Stomach (tissue), 9 donors: ENCODE measurements around the gene ZNF775. TPM values are rescaled to one million over a fixed set of nuclear protein-coding genes. Genes with fewer than 3 reads are reported as not detected.
A peak's percentile ranks its signal among the peaks of the same experiment; 100 is the strongest.

ENCODE experiments used
- DNase-seq, 2 donors: peaks; one replicate each; pipeline versions ENCODE4 v3.0.0 to v3.0.0-alpha.2; 2013 to 2019
- H3K27ac ChIP-seq, 5 donors: fragments of 200-600 bp in 4 of 5; sonication (generic) in 4 of 5; one replicate each; pipeline ENCODE4 v1.5.1; 2013 to 2019; ENCODE audit warnings: mild to moderate bottlenecking in 1 of 5, moderate library complexity in 1 of 5
- H3K27me3 ChIP-seq, 3 donors: fragments of 200-600 bp; sonication (generic); one replicate each; pipeline ENCODE4 v1.5.1; 2017 to 2019; ENCODE audit warnings: mixed run types in 1 of 3
- H3K36me3 ChIP-seq, 4 donors: fragments of 200-600 bp; sonication (generic); 1 replicate in 3 of 4; 2 replicates in 1 of 4; pipeline ENCODE4 v1.5.1; 2016 to 2019
- H3K4me1 ChIP-seq, 4 donors: fragments of 200-600 bp; sonication (generic); one replicate each; pipeline ENCODE4 v1.5.1; 2016 to 2019
- H3K4me3 ChIP-seq, 4 donors: fragments of 200-600 bp; sonication (generic) in 3 of 4; one replicate each; pipeline ENCODE4 v1.5.1; 2016 to 2019; ENCODE audit warnings: mild to moderate bottlenecking in 1 of 4
- H3K9me3 ChIP-seq, 4 donors: fragments of 200-600 bp; sonication (generic); one replicate each; pipeline ENCODE4 v1.5.1; 2016 to 2019
- CTCF ChIP-seq, 7 experiments: fragments of 450-650 bp in 4 of 7; fragments of 200-600 bp in 3 of 7; sonication (generic) in 3 of 7; IDR thresholded peaks; one replicate each; pipeline ENCODE4 v1.5.1; 2016 to 2019; ENCODE audit warnings: antibody characterized with exemption in 7 of 7, control low read depth in 2 of 7, mild to moderate bottlenecking in 1 of 7
- EP300 ChIP-seq: sonication (generic); formaldehyde crosslinking; IDR thresholded peaks from one replicate; pipeline ENCODE4 v1.6.1; 2017; ENCODE audit warnings: antibody characterized with exemption
- POLR2A ChIP-seq, 4 donors: fragments of 450-650 bp; IDR thresholded peaks; one replicate each; pipeline ENCODE4 v1.6.1; 2016; ENCODE audit warnings: antibody characterized with exemption in 4 of 4, control low read depth in 2 of 4, mild to moderate bottlenecking in 1 of 4, moderate library complexity in 1 of 4
- POLR2AphosphoS5 ChIP-seq, 3 donors: sonication (generic); formaldehyde crosslinking; IDR thresholded peaks; one replicate each; pipeline ENCODE4 v1.6.1; 2016; ENCODE audit warnings: antibody characterized with exemption in 3 of 3
- WGBS, 5 donors: extraction: QIAGEN DNeasy Blood & Tissue Kit in 3 of 5; methylation state at CpG; one replicate each; pipeline versions ENCODE4 v1.1.5 to v1.1.7; 2013 to 2018; 5-methylcytosine and 5-hydroxymethylcytosine counted together
- intact Hi-C: fragments of 100-400 bp; cut with DNase I; formaldehyde crosslinking; loops from one replicate; pipeline ENCODE4 v1.15.1; 2023; ENCODE audit warnings: low total_unique reads
- polyA plus RNA-seq, 3 donors: library from polyadenylated mRNA; stranded (reverse); fragments of 200-250 nt; gene quantifications; one replicate each; pipeline ENCODE4 v1.2.3, GENCODE V29; 2013
- total RNA-seq, 5 donors: library from RNA; depleted of rRNA; stranded (reverse); fragments of >200 nt; gene quantifications; one replicate each; pipeline versions ENCODE4 v1.1.0 to v1.2.3, GENCODE V29; 2014 to 2016
- donor health status: healthy with polysubstance abuse.
- donor health status: Bipolar disorder and iron deficiency.
- donor health status: healthy.

Gene ZNF775
- total and polyA plus RNA-seq, 8 donors = 1.8 to 17.0 (median 2.5) TPM; not detected in 2

DNA sequence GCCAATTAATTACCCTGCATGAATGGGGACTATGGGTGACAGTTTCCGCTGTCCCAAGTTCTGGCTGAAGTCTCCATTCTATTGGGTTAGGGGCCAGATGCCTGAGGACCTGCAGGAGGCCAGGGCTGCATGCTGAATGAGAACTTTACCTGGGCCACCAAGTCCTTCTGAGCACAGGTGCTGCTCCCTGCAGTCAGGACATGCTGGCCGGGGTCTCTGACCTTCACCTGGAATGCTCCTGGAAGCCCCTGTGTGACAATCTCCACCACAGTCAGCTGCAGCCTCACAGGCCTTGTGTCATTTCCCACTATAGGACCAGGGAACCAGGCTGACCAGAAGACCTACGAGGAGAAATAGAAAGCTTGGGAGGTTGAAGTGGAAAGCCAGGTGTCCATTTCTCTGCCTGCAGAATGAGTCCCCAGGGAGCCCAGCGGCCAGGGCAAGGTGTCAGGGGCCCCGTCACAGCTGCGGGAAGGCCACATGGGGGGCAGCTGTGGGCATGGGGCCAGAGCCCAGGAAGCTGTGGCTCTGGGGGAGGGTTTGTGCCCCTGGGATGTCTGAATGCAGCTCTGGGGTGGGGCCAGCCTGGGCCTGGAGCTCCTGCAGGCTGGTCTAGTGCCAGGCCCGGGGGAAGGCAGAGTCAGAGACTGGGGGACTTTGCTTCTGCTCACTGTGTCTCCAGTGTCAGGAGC lies 65.7 kb downstream of the ZNF775 start:
- H3K27ac ChIP-seq = no peak overlapping the region
- TF ChIP-seq CTCF (IDR thresholded peaks at IDR 0.05) = no peak
- TF ChIP-seq EP300 = no peak
- no peak for TF ChIP-seq POLR2A (IDR thresholded peaks at IDR 0.05)
- TF ChIP-seq POLR2AphosphoS5 (IDR thresholded peaks at IDR 0.05) = no peak
- no peaks in the 10 kb centered on the region for H3K27me3 ChIP-seq
- H3K36me3 ChIP-seq = no peaks in the 10 kb centered on the region
- intact Hi-C loops = no loop called here
- peaks cover 0 to 19% (median 14%) of the 10 kb centered on the region in 4 donors for H3K9me3 ChIP-seq
- H3K4me3 ChIP-seq = no peak overlapping the region
- no peak for DNase-seq
- WGBS, 5 donors = 74 to 85% (median 82%) methylated on average over 3 to 7 of the region's 7 CpGs
- H3K4me1 ChIP-seq = peaks cover 0 to 18% (median 11%) of the 10 kb centered on the region in 4 donors

GRCh38 chr7:150446288-150446938 lies 67.3 kb downstream of the ZNF775 start:
- TF ChIP-seq POLR2A (IDR thresholded peaks at IDR 0.05) (no peak), CTCF (IDR thresholded peaks at IDR 0.05) (no peak), POLR2AphosphoS5 (IDR thresholded peaks at IDR 0.05) (no peak), EP300 (no peak)
- intact Hi-C loops = no loop called here
- Histone ChIP-seq H3K36me3 (no peaks in the 10 kb centered on the region), H3K27me3 (peaks cover 0 to 10% (median 6%) of the 10 kb centered on the region in 3 donors), H3K27ac (peak overlapping the region in 1 of 5 donors; percentile 31), H3K4me1 (peaks cover 0 to 22% (median 11%) of the 10 kb centered on the region in 4 donors), H3K4me3 (no peak overlapping the region), H3K9me3 (peaks cover 0 to 17% (median 10%) of the 10 kb centered on the region in 4 donors)
- peak in 1 of 2 donors; percentile 30 for DNase-seq
- WGBS, 5 donors = 90 to 100% (median 92%) methylated on average over 2 of the region's 2 CpGs

Other genes with a start within 250 kb of the ZNF775 start
- gene LRRC61, start 56.0 kb upstream of the ZNF775 start, total RNA-seq = 10 to 100 TPM in 3 of 5 donors, not detected in 2; 11.6 to 15.9 (median 14.2) TPM
- gene LRRC61, start 56.0 kb upstream of the ZNF775 start, polyA plus RNA-seq = 1 to 10 TPM; 5.6 to 7.6 (median 7.4) TPM
- 10 to 100 TPM in 3 of 5 donors, 1 to 10 TPM in 2; 2.3 to 68.7 (median 16.2) TPM for gene ACTR3C, start 55.8 kb upstream of the ZNF775 start, total RNA-seq
- 10 to 100 TPM in 1 of 3 donors, 1 to 10 TPM in 2; 3.1 to 10.1 (median 7.0) TPM for gene ACTR3C, start 55.8 kb upstream of the ZNF775 start, polyA plus RNA-seq
- 100 to 1,000 TPM in 1 of 5 donors, 10 to 100 TPM in 4; 33.5 to 244 (median 70.9) TPM for gene RARRES2, start 37.7 kb upstream of the ZNF775 start, total RNA-seq
- 100 to 1,000 TPM; 161 to 232 (median 197) TPM for gene RARRES2, start 37.7 kb upstream of the ZNF775 start, polyA plus RNA-seq
- 100 to 1,000 TPM in 3 of 5 donors, 10 to 100 TPM in 2; 44.2 to 298 (median 104) TPM for gene REPIN1, start 10.5 kb upstream of the ZNF775 start, total RNA-seq
- 10 to 100 TPM; 35.9 to 41.5 (median 36.4) TPM for gene REPIN1, start 10.5 kb upstream of the ZNF775 start, polyA plus RNA-seq
- gene GIMAP8, start 71.3 kb downstream of the ZNF775 start, total RNA-seq = 1 to 10 TPM in 2 of 5 donors, under 1 TPM in 3; under 0.01 to 8.3 (median 0.29) TPM
- 1 to 10 TPM; 2.8 to 3.2 (median 2.9) TPM for gene GIMAP8, start 71.3 kb downstream of the ZNF775 start, polyA plus RNA-seq
- 10 to 100 TPM in 2 of 5 donors, 1 to 10 TPM in 2, not detected in 1; 1.2 to 13.0 (median 7.5) TPM for gene GIMAP7, start 135.5 kb downstream of the ZNF775 start, total RNA-seq
- gene GIMAP7, start 135.5 kb downstream of the ZNF775 start, polyA plus RNA-seq = 10 to 100 TPM in 2 of 3 donors, 1 to 10 TPM in 1; 9.0 to 15.9 (median 14.8) TPM
- gene GIMAP4, start 188.1 kb downstream of the ZNF775 start, total RNA-seq = 10 to 100 TPM in 3 of 5 donors, under 1 TPM in 1, not detected in 1; 0.89 to 79.9 (median 19.7) TPM
- 10 to 100 TPM; 11.2 to 16.6 (median 12.2) TPM for gene GIMAP4, start 188.1 kb downstream of the ZNF775 start, polyA plus RNA-seq